PC-3 (cell line): Measurements from ENCODE around the gene SRGAP2C. TPM values are rescaled to one million over a fixed set of nuclear protein-coding genes. Genes with fewer than 3 reads are reported as not detected.
"Not testable (repeated sequence)": the region's sequence is repeated elsewhere in the genome, so short reads cannot be mapped to it uniquely, and the experiment has no call there.

ENCODE experiments used
- ATAC-seq: fragments of 200-7000 bp; cut with Tn5 transposase; 2 replicates; pipeline ENCODE4 v1.9.1; 2020; ENCODE audit warnings: mild to moderate bottlenecking, moderate library complexity
- BruUV-seq: library from RNA; stranded (reverse); fragments of 400-500 nt; replicated peaks from 2 replicates; lab custom pipeline; 2021; lab: Mats Ljungman, UMichigan
- CTCF ChIA-PET: fragments of 300-600 bp; sonication (Branson Sonifier 250); formaldehyde crosslinking; loops from one replicate; lab custom pipeline; 2022; ENCODE audit warnings: antibody characterized with exemption; lab: Charles Lee
- POLR2A ChIA-PET: fragments of 300-600 bp; sonication (Branson Sonifier 250); formaldehyde crosslinking; loops from one replicate; lab custom pipeline; 2022; ENCODE audit warnings: antibody characterized with exemption; ENCODE audit not compliant: unreplicated experiment; lab: Charles Lee
- DNase-seq: peaks from one replicate; pipeline ENCODE4 v3.0.0-alpha.2; 2015
- H2AFZ ChIP-seq: fragments of 300-600 bp; sonication (generic); 2 replicates; pipeline ENCODE4 v1.6.0; 2016; ENCODE audit warnings: antibody characterized with exemption, low read length
- H3F3A ChIP-seq: fragments of 300-600 bp; sonication (generic); one replicate; pipeline ENCODE4 v1.6.0; 2017; ENCODE audit warnings: antibody characterized with exemption, low read length, control low read depth, mild to moderate bottlenecking; ENCODE audit not compliant: unreplicated experiment
- H3K27ac ChIP-seq: fragments of 300-600 bp; sonication (generic); 2 replicates; pipeline ENCODE4 v1.5.1; 2016; ENCODE audit warnings: mild to moderate bottlenecking, low read length
- H3K27me3 ChIP-seq: fragments of 300-600 bp; sonication (generic); 2 replicates; pipeline ENCODE4 v1.6.1; 2016; ENCODE audit warnings: low read length, mixed read lengths
- H3K36me3 ChIP-seq: fragments of 300-600 bp; sonication (generic); 2 replicates; pipeline ENCODE4 v1.6.1; 2016; ENCODE audit warnings: low read depth, mixed run types, low read length, mixed read lengths
- H3K4me1 ChIP-seq: fragments of 300-600 bp; sonication (generic); 2 replicates; pipeline ENCODE4 v1.5.1; 2016; ENCODE audit warnings: low read length; ENCODE audit not compliant: insufficient read depth
- H3K4me2 ChIP-seq: fragments of 300-600 bp; sonication (generic); 2 replicates; pipeline ENCODE4 v1.6.0; 2016; ENCODE audit warnings: low read length
- H3K4me3 ChIP-seq: fragments of 300-600 bp; sonication (generic); 2 replicates; pipeline ENCODE4 v1.5.1; 2016; ENCODE audit warnings: mild to moderate bottlenecking, low read length, mixed read lengths
- H3K79me2 ChIP-seq: fragments of 300-600 bp; sonication (generic); 2 replicates; pipeline ENCODE4 v1.6.1; 2017; ENCODE audit warnings: low read length, mixed read lengths
- H3K9ac ChIP-seq: fragments of 300-600 bp; sonication (generic); 2 replicates; pipeline ENCODE4 v1.6.0; 2016; ENCODE audit warnings: mild to moderate bottlenecking, low read length
- H3K9me2 ChIP-seq: fragments of 300-600 bp; sonication (generic); replicated peaks from 2 replicates; pipeline ENCODE4 v1.6.1; 2016; ENCODE audit warnings: mixed run types, low read length, mixed read lengths
- H3K9me3 ChIP-seq: fragments of 300-600 bp; sonication (generic); 2 replicates; pipeline ENCODE4 v1.6.1; 2016; ENCODE audit warnings: low read length, mixed read lengths
- H4K20me1 ChIP-seq: fragments of 300-600 bp; sonication (generic); 2 replicates; pipeline ENCODE4 v1.6.1; 2016; ENCODE audit warnings: low read length, mixed read lengths
- intact Hi-C: fragments of 100-400 bp; cut with micrococcal nuclease; formaldehyde crosslinking; loops from 2 replicates; pipeline ENCODE4 v1.9.0; 2023
- total RNA-seq: library from RNA; depleted of rRNA; stranded (reverse); fragments of >200 nt; gene quantifications from 2 replicates; pipeline ENCODE4 v1.2.3, GENCODE V29; 2014

The SRGAP2C gene
- total RNA-seq, 1 experiment from 2014 or later: 7.6 TPM

GRCh38 chr1:121294205-121294570, 109.4 kb downstream of the SRGAP2C start:
- H4K20me1 ChIP-seq, BruUV-seq, intact Hi-C loops, H3K9ac ChIP-seq, H3K4me2 ChIP-seq, H3K27me3 ChIP-seq, POLR2A ChIA-PET, H3K27ac ChIP-seq, H2AFZ ChIP-seq, H3K4me1 ChIP-seq, H3K9me3 ChIP-seq, H3K9me2 ChIP-seq, CTCF ChIA-PET, ATAC-seq, H3K4me3 ChIP-seq, H3K79me2 ChIP-seq, H3F3A ChIP-seq, DNase-seq, H3K36me3 ChIP-seq: not testable (repeated sequence)

DNA sequence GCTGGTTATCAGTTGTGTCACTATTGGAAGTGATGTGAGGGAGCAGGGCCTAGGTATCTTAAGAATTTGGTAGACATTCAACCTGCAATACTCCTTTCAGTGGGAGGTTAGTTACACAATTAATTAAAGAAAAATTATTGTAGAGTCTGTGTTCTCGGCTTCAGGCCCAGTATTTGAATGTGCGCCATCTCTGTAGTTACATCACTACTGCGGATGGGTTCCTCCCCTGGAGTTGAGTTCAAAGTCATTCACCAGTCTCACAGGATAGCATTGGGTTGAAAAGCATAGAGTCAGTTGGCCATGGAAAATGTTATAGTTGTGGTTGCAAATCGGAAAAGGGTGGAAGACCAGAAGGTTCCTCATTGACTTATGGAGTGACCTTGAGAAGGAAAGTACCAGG, 111.8 kb downstream of the SRGAP2C start:
- DNase-seq, H3K9ac ChIP-seq, CTCF ChIA-PET, H3K4me2 ChIP-seq, H3K9me3 ChIP-seq, ATAC-seq, H3K79me2 ChIP-seq, H3K4me3 ChIP-seq, H3K27ac ChIP-seq, H3K9me2 ChIP-seq, H3K4me1 ChIP-seq, intact Hi-C loops, H2AFZ ChIP-seq, BruUV-seq, H4K20me1 ChIP-seq, POLR2A ChIA-PET, H3F3A ChIP-seq, H3K36me3 ChIP-seq, H3K27me3 ChIP-seq: not testable (repeated sequence)

DNA sequence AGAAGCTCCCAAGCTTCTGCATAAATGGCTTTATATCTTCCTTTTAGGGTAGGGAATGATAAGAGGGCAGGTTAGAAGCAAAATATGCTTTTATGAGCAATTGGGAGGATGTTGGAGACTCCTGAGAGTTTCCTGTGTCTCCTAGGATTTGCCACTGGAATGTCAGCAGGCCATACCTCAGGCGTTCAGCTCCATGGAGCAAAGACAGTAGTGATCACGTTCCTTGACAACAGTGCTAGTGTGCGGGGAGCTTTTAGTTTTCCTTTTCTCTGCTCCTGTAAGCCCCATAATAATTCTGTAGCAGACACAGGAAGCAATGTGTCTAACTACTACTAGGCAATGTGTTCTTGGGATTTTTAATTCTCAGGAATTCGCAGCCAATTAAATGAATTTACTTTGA, 113.8 kb downstream of the SRGAP2C start:
- POLR2A ChIA-PET, H3K79me2 ChIP-seq, H3F3A ChIP-seq, H3K4me1 ChIP-seq, H2AFZ ChIP-seq, H3K9me3 ChIP-seq, H3K36me3 ChIP-seq, intact Hi-C loops, H4K20me1 ChIP-seq, H3K4me3 ChIP-seq, H3K9ac ChIP-seq, BruUV-seq, ATAC-seq, CTCF ChIA-PET, H3K27me3 ChIP-seq, H3K4me2 ChIP-seq, DNase-seq, H3K27ac ChIP-seq, H3K9me2 ChIP-seq: not testable (repeated sequence)

- not testable (repeated sequence) for BruUV-seq, DNase-seq
- peak; percentile 84 for ATAC-seq
These were observed 114.9 kb downstream of the SRGAP2C start for GRCh38 chr1:121299514-121300149.

DNA sequence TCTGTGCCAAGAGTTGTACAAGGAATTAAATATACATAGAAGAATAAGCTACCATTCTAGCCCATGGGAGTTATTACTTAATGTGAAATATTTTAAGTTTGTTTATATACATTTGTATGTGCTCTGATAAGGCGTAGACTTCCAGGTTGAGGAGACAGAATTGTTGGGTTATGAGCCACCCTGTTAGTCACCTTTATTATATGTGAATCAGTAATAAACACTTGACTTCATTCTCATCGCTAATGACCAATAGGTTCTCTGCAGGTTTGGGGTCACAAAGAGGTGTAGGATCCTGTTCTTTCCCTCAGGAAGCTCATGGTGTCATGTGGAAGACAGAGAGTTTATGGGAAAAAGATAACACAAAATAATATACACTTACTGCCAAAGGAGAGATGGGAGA, 117.1 kb downstream of the SRGAP2C start:
- H3K36me3 ChIP-seq, H3K9me3 ChIP-seq, H4K20me1 ChIP-seq, POLR2A ChIA-PET, H3K4me2 ChIP-seq, H3K9me2 ChIP-seq, CTCF ChIA-PET, H3K79me2 ChIP-seq, H2AFZ ChIP-seq, H3K27me3 ChIP-seq, H3K4me1 ChIP-seq, H3K27ac ChIP-seq, DNase-seq, intact Hi-C loops, H3K9ac ChIP-seq, H3F3A ChIP-seq, H3K4me3 ChIP-seq, BruUV-seq: not testable (repeated sequence)
- peak; percentile 82 for ATAC-seq

More at GRCh38 chr1:121299514-121300149, 114.9 kb downstream of the SRGAP2C start:
- POLR2A ChIA-PET, H3K36me3 ChIP-seq, H3F3A ChIP-seq, H3K9ac ChIP-seq, H3K4me1 ChIP-seq, H2AFZ ChIP-seq, H3K27me3 ChIP-seq, CTCF ChIA-PET, intact Hi-C loops, H3K4me2 ChIP-seq, H3K9me2 ChIP-seq, H3K79me2 ChIP-seq, H3K27ac ChIP-seq, H4K20me1 ChIP-seq, H3K4me3 ChIP-seq, H3K9me3 ChIP-seq: not testable (repeated sequence)

- not testable (repeated sequence) for H3K4me3 ChIP-seq, H3F3A ChIP-seq, ATAC-seq
These were observed 123.0 kb downstream of the SRGAP2C start for GRCh38 chr1:121307759-121308158.

GRCh38 chr1:121315509-121315908, 130.7 kb downstream of the SRGAP2C start:
- H3K27me3 ChIP-seq, H4K20me1 ChIP-seq, H2AFZ ChIP-seq, intact Hi-C loops, H3K4me2 ChIP-seq, H3K4me1 ChIP-seq, H3K36me3 ChIP-seq, POLR2A ChIA-PET, H3K9me3 ChIP-seq, H3K27ac ChIP-seq, H3K79me2 ChIP-seq, CTCF ChIA-PET, DNase-seq, BruUV-seq, H3F3A ChIP-seq, H3K4me3 ChIP-seq, H3K9me2 ChIP-seq, H3K9ac ChIP-seq: not testable (repeated sequence)
- ATAC-seq: peak; percentile 63

More at GRCh38 chr1:121307759-121308158, 123.0 kb downstream of the SRGAP2C start:
- BruUV-seq, H3K79me2 ChIP-seq, H3K9ac ChIP-seq, H3K27ac ChIP-seq, H3K27me3 ChIP-seq, H3K9me2 ChIP-seq, DNase-seq, POLR2A ChIA-PET, H3K4me1 ChIP-seq, intact Hi-C loops, H3K9me3 ChIP-seq, CTCF ChIA-PET, H3K4me2 ChIP-seq, H2AFZ ChIP-seq, H4K20me1 ChIP-seq, H3K36me3 ChIP-seq: not testable (repeated sequence)
